ENCODE data around the gene WRNIP1.

DNA sequence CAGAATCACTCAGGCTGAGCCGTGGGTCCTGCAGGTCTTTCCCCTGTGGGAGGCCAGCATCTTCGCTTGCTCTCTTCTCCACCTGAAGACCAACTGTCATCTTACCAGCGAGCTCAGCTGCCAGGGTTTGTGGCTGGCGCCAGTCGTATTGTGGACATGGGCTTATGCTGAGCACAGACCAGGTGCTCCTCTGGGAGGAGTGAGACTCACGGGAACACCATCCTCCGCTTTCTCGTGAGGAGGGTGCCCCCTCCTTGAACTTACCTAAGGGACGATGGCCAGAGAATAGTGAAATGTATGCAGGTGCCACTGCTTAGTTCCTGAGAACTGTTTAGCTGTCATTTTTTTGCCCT is 17.1 kb downstream of the WRNIP1 start:
- TF ChIP-seq, protein P1, sequence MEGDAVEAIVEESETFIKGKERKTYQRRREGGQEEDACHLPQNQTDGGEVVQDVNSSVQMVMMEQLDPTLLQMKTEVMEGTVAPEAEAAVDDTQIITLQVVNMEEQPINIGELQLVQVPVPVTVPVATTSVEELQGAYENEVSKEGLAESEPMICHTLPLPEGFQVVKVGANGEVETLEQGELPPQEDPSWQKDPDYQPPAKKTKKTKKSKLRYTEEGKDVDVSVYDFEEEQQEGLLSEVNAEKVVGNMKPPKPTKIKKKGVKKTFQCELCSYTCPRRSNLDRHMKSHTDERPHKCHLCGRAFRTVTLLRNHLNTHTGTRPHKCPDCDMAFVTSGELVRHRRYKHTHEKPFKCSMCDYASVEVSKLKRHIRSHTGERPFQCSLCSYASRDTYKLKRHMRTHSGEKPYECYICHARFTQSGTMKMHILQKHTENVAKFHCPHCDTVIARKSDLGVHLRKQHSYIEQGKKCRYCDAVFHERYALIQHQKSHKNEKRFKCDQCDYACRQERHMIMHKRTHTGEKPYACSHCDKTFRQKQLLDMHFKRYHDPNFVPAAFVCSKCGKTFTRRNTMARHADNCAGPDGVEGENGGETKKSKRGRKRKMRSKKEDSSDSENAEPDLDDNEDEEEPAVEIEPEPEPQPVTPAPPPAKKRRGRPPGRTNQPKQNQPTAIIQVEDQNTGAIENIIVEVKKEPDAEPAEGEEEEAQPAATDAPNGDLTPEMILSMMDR (conservative IDR thresholded peaks at IDR 0.05 in 1 of 2, IDR thresholded peaks at IDR 0.05 in 1 of 2; ENCODE audit: extremely low read depth in 1 of 2, insufficient read depth in 1 of 2, low read depth in 1 of 2, low read length in 2 of 2) = no peak
- no peak for TF ChIP-seq EZH2 (IDR thresholded peaks at IDR 0.05; ENCODE audit: borderline replicate concordance, low read length)

Measured in mammary epithelial cell (primary cell).